Endometrial microvascular endothelial cells (primary cell): ENCODE data around the gene GRK6. TPM values are rescaled to one million over a fixed set of nuclear protein-coding genes. Genes with fewer than 3 reads are reported as not detected.

Source experiments
- in situ Hi-C: cut with HindIII; loops from 2 replicates; pipeline ENCODE4 v1.10.0; 2017; ENCODE audit warnings: low sequenced_read_pairs, low pct_unique_long_range_greater_than_20kb; ENCODE audit errors: inconsistent ontology term
- total RNA-seq: library from RNA; depleted of rRNA; stranded (reverse); fragments of >200 nt; gene quantifications from one replicate; pipeline ENCODE4 v1.2.3, GENCODE V29; 2015; ENCODE audit errors: inconsistent ontology term

Gene GRK6
- total RNA-seq, 1 donor from 2014 or later: 50.9 TPM

DNA sequence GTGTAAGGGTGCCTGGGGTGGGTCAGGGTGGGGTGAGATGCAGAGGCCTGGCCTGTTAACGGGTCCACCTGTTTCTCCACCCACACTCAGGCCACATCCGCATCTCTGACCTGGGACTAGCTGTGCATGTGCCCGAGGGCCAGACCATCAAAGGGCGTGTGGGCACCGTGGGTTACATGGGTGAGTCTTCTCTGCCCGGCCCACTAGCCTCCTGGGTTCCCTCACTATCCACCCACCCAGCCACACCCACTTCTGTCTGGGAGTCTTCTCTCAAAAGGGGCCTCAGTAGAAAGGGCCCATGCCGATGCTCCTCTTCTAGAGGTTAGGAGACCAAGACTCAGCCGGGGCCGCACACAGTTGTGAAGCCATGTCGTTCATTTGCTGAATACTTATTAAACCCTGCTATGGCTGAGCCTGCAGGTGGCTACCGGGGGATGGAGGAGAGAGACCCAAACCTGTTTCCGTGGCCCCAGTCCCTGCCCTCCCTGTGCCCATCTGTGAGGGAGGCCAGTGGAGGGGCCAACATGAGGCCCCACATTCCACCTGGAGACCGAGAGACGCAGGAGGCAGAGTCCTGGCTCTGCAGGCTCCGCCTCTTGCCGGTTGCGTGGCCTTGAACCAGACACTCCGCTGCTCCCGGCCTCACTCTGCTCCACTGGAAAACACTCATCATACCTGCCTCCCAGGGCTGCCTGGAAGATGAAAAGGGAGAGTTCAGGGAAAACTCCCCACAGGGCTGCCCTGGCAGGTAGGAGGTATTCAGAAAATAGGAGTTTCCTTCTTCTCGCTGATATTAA lies 8.7 kb downstream of the GRK6 start:
- in situ Hi-C loops: no loop called here

DNA sequence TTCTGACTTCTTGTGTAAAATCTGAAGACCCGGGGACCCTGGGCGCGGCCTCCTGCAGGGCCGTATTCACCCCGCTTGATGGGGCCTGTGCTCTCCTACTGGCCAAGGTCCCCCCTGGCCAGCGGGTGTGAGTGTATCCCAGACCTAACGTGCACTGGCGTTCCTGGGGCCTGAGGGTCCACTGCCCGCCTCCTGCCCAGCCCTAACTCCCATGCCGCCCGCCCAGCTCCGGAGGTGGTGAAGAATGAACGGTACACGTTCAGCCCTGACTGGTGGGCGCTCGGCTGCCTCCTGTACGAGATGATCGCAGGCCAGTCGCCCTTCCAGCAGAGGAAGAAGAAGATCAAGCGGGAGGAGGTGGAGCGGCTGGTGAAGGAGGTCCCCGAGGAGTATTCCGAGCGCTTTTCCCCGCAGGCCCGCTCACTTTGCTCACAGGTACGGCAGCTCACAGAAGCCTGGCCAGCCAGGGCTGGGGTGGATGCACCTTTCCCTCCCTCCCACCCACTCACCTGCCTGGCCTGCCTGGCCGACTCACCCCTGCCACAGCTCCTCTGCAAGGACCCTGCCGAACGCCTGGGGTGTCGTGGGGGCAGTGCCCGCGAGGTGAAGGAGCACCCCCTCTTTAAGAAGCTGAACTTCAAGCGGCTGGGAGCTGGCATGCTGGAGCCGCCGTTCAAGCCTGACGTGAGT lies 9.5 kb downstream of the GRK6 start:
- in situ Hi-C loops: no loop called here

GRCh38 chr5:177437623-177438022 lies 11.1 kb downstream of the GRK6 start:
- in situ Hi-C loops: no loop called here

GRCh38 chr5:177438468-177438867 lies 12.0 kb downstream of the GRK6 start:
- in situ Hi-C loops: no loop called here

DNA sequence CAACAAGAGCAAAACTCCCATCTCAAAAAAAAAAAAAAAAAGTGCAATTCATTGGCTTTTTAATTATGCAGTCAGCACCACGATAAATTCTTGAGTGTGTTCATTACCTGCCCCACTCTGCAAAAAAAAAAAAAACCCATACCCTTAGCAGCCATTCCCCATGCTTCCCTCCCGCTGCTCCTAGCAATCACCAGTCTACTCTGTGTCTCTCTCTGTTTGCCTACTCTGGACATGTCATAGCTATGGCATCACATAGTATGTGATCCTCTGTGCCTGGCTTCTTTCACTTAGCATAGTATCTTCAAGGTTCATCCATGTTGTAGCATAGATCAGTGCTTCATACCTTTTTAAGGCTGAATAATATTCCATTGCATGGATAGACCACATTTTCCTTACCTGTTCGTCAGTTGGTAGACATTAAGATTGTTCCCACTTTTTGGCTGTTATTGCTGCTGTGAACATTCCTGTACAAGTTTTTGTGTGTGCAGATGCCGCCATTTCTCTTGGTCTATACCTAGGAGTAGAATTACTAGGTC lies 13.1 kb downstream of the GRK6 start:
- in situ Hi-C loops: loop anchor here (10.0 kb wide), 1 partner anchor 115 kb away; no protein-coding TSS in a partner anchor

DNA sequence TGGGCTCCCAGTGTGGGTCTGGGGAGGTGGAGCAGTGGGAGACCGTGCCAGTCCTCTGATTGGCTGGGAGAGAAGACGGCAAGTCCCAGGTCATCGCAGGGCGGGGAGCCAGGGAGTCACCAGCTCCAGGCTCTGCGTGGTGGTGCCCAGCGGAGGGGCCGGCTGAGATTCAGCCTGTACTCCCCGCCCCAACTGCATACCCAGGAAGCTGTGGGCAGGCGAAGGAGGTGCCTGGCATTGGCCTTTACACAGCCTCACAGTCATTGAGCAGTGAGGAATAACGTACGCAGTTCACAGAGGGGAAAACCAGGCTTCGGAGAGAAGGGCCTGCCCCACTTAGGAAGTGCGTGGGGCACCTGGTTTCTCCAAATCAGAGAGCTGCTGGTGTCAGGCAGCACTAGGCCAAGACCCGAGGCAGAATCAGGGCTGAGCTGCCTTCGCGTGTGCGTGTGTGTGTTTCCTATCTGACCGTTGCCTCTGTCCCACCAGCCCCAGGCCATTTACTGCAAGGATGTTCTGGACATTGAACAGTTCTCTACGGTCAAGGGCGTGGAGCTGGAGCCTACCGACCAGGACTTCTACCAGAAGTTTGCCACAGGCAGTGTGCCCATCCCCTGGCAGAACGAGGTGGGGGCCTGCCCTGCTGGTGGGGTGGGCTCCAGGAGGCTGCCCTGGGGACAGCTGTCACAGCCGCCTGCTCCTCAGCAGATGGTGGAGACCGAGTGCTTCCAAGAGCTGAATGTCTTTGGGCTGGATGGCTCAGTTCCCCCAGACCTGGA lies 13.9 kb downstream of the GRK6 start:
- in situ Hi-C loops: loop anchor here (10.0 kb wide), 1 partner anchor 116 kb away; no protein-coding TSS in a partner anchor

- in situ Hi-C loops: loop anchor here (10.0 kb wide), 1 partner anchor 116 kb away; no protein-coding TSS in a partner anchor
These were observed 14.7 kb downstream of the GRK6 start for GRCh38 chr5:177440990-177441780.

DNA sequence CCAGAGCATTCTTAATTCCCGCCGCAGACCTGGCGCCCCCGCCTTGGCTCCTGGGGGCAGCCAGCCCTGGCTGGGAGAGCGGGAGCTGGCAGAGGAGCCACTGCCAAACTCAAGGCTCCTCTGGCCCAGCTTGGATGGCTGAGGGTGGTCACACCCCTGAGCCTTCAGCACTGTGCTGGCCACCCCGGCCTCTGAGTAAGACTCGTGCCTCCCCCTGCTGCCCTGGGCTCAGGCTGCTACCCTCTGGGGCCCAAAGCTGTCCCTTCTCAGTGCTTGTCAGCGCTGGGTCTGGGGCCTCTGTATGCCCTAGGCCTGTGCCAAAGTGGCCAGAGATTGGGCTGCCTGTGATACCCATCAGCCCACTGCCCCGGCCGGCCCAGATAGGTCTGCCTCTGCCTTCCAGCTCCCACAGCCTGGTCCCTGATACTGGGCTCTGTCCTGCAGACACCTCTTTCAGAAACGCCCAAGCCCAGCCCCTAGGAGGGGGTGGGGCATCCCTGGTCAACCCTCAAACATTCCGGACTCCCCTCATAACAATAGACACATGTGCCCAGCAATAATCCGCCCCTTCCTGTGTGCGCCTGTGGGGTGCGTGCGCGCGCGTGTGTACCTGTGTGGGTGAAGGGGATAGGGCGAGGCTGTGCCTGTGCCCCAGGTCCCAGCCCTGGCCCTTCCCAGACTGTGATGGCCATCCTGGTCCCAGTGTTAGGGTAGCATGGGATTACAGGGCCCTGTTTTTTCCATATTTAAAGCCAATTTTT lies 15.8 kb downstream of the GRK6 start:
- in situ Hi-C loops: loop anchor here (10.0 kb wide), 1 partner anchor 117 kb away; no protein-coding TSS in a partner anchor

GRCh38 chr5:177443144-177443983 lies 16.9 kb downstream of the GRK6 start:
- in situ Hi-C loops: loop anchor here (10.0 kb wide), 1 partner anchor 119 kb away; no protein-coding TSS in a partner anchor

DNA sequence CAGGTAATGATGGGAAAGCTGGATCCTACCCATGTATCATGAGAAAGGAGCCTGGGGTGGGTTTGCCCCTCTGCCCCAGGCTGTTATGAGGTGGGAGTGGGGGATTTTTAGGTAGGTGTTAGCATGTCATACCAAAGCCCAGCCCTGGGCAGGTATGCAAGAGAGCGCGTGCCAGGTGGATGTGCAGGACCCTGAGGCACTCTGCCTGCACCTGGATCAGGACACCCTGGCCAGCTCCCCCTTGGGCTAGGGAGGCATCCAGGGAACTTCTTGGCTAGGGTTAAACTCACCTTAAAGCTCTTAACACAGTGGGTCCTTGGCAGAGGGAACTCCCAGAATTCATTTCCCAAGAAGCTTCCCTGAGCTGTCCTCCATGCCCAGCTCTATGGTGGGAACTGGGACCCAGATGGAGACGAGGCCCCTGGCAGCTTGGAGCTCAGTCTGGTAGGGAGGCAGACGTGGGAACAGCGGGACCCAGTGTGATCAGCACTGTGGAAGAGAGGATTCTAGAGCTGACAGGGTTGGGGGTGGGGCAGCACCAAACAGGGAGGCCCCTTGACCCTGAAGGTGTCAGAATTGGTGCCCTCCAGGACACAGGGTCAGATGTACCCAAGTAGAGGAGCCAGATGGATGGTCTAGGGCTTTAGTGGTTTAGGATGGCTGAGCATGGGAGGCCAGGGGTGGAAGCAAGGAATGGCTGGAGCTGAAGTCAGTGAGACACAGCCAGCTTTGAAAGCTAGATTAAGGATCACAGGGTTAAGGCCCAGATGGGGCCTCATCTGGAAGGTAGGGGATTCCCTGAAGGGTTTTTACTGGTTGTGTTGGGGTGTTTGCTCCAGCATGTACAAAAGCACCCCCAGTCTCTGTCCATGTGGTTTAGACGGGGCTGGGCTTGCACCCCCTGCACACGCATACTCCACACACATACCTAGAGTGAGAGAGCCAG lies 17.9 kb downstream of the GRK6 start:
- in situ Hi-C loops: loop anchor here (10.0 kb wide), 1 partner anchor 120 kb away; no protein-coding TSS in a partner anchor

DNA sequence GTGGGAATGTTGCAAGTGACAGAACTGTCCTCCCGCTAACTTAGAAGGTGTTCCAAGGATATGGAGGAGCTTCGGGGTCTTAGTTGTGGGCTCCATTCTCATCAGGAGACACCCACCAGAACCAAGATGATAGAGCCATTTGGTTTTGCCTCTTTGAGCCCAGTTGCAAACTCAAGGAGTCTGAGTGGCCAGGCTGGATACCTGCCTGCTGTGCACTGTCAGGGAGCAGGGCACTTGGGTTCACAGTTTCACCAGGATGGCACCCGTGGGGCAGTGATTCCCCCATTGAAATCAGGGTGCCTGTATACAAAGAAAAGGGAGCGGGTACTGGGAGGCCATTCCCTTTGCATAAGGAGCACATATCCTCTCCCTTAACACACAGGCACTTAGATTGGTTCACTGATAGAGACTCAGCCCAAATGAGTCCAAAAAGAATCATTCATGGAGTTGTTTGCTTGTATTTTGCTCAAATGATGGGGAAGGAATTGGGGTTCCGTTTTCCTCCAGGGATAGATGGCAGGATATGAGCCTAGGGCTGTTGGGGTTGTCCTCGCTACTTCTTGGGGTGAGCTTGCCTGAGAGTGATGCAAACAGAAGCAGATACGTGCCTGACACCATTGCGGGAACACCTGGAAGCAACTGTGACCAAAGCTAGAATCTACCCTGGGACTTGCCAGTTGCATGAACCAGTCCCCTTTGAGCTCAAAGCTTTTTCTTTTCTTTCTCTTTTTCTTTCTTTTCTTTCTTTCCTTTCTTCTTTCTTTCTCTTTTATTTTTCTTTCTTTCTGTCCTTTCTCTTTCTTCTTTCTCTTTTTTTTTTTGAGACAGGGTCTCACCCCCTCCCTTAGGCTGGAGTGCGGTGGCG lies 18.8 kb downstream of the GRK6 start:
- in situ Hi-C loops: loop anchor here (10.0 kb wide), 1 partner anchor 120 kb away; no protein-coding TSS in a partner anchor

GRCh38 chr5:177445917-177446199 lies 19.4 kb downstream of the GRK6 start:
- in situ Hi-C loops: loop anchor here (10.0 kb wide), 1 partner anchor 121 kb away; no protein-coding TSS in a partner anchor

DNA sequence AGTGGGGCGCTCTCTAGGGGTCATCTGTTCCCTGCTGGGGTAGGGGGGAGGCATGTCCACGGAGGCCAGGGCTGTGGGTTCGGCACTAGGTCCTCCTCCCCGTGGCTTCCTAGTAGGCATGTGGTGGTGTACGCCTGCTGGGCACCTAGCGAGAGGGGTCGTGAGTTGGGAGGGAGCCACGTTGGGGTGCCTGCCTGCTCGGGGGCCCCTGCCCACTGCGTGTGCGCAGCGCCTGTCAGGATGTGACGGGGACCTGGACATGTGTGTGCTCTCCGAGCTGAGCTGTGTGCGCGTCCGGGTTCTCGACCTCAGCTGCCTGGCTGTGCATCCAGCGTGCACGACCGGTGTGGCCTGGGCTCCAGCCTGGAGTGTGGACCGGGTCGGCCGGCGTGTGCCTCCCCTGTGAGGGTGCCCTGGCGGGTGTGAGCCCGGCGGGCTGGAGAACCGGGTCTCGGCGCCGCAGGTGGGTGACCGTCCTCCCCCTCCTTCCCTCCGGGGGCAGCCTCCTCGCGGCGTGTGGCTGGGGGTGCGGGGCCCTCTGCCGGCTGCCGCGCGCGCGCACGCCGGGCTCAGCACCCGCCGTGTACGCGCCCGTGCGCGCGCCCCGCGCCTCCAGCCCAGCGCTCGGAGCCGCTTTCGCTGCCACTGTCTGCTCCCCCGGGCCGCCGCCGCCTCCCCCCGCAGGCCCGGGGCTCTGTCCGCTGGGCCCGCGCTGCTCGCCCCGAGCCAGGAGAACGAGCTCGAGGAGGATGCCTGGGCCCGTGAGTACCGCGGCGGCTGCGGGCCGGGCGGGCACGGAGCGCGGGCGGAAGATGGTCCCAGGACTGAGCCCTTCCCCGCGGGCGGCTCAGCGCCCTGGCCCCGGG lies 20.0 kb downstream of the GRK6 start, which contains the start of gene PRR7:
TSS of gene PRR7 (plus strand) at position 615 of the 866 bp plus-strand sequence. CDS start 8,254 bp downstream, outside the sequence.
- in situ Hi-C loops: loop anchor here (10.0 kb wide), 1 partner anchor 122 kb away; no protein-coding TSS in a partner anchor
